HG03439 (cell line): ENCODE measurements around the gene KLK4.

Source experiments
- ATAC-seq: cut with Tn5 transposase; IDR thresholded peaks from one replicate; pipeline ENCODE4 v1.9.1; 2021; ENCODE audit warnings: mild to moderate bottlenecking, moderate library complexity; ENCODE audit not compliant: unreplicated experiment

KLK4 gene, protein sequence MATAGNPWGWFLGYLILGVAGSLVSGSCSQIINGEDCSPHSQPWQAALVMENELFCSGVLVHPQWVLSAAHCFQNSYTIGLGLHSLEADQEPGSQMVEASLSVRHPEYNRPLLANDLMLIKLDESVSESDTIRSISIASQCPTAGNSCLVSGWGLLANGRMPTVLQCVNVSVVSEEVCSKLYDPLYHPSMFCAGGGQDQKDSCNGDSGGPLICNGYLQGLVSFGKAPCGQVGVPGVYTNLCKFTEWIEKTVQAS

DNA sequence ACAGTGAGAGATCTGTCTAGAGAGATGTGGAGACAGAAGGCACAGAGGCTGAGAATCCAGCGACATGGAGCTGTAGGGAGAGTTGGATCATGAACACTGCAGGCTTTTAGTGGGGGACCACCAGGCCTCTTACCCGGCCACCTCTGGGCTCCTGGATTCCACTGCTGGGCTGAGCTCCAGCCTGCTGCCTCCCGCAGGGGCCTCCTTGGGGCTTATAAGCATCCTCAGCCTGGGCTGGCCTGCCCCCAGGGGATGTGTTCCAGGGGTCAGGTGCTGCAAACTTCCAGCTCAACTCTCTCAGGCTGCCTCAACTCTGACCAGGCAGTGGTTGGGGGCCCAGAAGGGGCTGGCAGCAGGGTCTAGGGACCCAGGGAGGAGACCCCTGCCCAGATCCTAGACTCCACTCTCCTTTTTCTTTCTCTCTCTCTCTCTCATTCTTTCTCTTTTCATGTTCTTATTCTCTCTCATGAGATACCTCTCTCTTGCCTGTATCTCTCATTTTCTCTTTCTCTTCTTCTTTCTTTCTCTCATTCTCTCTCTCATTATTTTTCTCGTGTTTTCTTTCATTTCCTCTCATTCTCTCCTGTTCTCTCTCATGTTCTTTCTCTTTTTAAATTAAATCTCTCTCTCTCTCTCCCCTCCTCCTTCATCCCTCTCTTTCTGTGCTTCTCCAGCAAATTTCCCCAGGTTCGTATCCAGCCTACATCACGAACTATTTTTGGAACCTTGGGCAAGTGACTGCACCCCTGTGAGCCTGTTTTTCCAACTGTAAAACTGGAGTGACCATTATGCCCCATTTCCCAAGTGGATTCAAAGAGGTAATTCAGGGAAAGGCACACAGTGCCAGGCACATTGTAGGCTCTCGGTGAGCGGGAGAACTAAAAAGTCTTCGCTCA, at the start of gene KLK4:
KLK4 (minus strand) TSS at position 190 of the 896 bp plus-strand sequence. CDS start 657 bp downstream, outside the sequence.
- ATAC-seq, result no peak

DNA sequence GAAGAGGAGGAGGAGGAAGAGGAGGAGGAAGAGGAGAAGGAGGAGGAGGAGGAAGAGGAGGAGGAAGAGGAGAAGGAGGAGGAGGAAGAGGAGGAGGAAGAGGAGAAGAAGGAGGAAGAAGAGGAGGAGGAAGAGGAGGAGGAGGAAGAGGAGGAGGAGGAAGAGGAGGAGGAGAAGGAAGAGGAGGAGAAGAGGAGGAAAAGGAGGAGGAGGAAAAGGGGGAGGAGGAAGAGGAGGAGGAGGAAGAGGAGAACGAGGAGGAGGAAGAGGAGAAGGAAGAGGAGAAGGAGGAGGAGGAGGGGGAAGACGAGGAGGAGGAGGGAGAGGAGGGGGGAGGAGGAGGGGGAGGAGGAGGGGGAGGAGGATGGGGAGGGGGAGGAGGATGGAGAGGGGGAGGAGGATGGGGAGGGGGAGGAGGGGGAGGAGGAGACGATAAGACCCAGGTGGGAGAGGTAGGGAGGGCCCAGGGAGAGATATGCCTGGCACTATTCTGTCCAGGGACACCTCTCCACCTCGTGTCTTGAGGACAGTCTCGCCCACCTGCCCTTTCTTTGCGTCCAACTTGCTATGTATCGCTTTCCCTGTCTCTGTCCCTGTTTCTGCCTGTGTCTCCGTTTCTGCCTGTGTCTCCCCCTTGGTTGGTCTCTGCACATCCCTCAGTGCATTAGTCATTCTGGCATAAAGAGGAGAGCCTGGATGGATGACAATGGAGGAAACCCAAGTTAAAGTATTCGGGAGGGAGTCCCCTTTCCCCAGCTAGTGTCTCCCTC, 48.7 kb upstream of the KLK4 start:
- ATAC-seq, result no peak

DNA sequence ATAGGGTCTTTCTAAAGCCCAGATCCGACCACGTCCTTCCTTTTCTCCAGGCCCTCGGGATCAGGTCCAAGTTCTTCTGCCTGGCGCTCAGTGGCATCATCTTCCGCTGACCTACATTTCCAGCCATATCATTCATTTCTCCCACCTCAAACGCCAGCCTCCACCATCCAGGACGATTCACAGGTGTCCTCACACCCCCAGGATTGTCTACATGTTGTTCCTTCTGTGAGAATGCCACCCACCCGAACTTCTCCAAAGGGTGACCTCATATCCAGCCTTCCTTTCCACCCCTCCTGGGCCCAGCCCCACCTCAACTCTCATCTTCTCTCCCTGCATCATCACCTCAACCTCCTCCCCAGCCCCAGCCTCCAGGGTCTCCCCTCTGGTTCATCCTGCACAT, 46.4 kb upstream of the KLK4 start:
- ATAC-seq, result no peak

DNA sequence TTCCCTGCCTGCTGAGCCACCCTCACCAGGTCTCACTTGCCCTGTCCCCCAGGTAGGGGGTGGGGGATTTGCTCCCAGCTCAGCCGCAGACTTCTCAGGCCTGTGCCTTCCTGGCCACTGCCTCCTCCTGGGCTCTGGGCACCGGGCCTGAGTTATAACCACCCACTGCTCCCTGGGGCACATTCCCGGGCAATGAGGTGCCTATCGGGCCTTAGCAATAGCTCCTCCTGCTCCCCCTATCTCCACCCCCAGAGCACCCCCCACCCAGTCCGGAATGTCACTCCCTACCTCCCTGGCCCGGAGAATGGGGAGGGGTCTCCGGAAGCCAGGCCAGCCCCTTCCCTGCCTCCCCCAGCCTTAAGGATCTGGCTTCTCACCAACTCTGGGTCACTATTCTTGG, 41.7 kb upstream of the KLK4 start, which contains the start of gene KLK5:
KLK5 (minus strand) TSS at position 129 of the 400 bp plus-strand sequence. CDS start 381 bp downstream, outside the sequence.
- ATAC-seq, result no peak

DNA sequence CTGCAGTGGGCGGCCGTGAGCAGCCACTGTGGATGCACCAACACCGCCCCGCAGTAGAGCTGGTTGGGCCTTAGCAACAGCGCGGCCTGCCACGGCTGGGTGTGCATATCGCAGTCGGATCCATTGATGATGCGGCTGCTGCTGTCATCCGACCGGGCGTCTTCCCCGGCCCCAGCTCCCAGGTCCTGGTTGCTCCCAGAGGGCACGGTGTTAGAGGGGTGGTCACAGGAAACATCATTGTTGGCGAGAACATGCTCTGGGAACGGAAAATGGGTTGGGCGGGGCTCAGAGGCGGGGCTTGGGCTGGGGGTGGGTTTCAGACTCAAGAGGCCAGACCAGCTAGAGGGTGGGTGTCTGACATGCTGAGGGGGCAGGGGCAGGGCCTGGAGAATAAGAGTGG, 38.7 kb upstream of the KLK4 start:
- ATAC-seq, result no peak

DNA sequence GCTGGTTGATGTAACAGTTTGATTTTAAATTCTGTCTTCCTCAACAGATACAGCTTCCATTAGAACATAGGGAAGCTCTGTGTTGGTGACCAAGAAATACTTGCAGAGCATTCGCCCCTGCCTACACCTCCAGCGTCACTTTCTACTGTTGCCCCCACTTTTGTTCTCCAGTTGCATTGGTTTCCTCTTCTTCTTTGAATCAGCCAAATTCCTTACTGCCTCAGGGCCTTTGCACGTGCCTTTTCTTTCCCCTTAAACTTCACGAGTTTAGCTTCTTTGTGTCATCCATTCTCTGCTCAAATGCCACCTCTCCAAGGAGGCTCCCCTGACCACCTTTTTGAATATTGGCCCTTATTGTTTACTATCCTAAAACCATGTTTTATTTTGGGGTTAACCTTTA, 35.9 kb upstream of the KLK4 start:
- no peak for ATAC-seq

DNA sequence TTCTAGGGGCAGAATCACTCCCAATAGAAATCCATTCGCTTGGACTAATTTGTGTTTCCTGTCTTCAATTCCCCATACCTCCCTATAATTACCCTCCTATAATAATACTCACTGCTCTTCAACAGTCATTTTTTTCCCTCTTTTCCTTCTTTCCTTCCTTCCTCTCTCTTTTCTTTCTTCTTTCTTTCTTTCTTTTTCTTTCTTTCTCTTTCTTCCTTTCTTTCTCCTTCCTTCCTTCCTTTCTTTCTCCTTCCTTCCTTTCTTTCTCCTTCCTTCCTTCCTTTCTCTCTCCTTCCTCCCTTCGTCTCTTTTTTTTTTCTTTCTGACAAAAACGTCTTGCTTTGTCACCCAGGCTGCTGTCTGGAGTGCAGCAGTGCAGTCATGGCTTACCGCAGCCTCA, 33.6 kb upstream of the KLK4 start:
- ATAC-seq, result no peak

DNA sequence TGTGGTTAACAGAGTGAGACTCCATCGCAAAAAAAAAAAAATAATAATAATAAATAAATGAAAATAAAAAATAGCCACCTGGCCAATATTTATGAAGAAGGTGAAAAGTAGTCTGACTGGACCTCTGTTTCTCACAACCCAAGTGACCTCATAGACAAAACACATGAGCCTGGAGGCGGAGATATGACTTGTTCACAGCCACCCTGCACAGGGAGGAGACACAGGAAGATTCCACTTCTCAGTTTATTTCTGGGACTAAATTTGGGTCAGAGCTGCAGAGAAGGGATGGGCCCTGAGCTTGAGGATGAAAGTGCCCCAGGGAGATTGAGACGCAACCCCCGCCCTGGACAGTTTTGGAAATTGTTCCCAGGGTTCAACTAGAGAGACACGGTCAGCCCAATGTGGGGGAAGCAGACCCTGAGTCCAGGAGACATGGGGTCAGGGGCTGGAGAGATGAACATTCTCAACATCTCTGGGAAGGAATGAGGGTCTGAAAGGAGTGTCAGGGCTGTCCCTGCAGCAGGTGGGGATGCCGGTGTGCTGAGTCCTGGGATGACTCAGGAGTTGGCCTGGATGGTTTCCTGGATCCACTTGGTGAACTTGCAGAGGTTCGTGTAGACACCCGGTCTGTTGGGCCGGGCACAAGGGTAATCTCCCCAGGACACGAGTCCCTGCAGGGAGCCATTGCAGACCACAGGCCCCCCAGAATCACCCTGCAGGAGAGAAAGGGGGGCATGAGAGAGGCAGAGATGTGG, 32.1 kb upstream of the KLK4 start:
- ATAC-seq, result no peak

DNA sequence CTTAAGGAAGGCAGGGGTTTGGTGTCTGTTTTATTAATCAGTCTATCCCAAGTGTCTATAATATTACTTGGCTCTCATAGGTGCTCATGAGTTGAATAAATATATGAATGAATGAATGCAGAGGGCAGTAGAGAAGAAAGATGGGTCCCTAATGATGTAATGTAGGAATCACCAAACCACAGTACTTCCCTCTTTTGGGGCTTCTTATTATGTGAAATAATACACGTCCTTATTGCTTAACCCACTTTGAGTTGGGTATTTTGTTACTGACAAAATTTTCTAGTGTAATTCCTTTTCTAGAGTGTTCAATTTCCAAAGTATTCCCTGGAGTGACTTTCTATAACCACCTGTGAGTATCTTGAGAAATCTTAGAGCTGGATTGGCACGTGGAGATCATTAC, 28.4 kb upstream of the KLK4 start:
- no peak for ATAC-seq

DNA sequence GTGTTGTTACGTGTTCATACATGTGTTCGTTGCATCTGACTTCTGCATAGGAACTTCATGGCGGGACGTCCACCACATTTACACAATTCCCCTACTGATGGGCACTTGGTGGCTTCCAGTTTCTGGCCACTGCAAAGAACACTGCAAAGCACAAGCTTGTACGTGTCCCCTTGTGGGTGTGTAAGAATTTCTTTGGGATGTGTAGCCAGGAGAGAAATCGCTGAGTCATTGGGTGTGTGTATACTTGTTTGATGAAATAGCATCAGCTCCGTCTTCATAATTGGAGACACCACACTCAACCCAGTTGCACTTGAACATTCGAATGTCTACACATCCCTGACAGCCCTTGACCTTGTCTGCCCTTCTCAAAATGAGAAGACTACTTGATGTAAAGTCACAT, 22.4 kb upstream of the KLK4 start:
- ATAC-seq, result no peak

DNA sequence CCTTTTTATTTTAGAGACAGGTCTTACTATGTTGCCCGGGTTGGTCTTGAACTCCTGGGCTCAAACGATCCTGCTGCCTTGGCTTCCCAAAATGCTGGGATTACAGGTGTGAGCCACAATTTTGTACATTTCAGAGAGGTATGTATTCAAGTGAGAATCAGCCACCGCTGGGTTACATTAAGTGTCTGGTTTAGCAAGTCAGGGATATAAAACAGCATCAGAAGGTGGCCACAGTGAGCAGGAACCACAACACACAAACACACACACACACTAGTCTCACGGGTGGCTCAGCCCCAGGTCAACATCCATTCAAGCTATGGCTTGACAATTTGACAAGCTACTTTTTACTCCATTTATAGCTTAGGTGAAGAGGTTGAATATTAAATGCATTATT, 21.5 kb upstream of the KLK4 start:
- no peak for ATAC-seq

DNA sequence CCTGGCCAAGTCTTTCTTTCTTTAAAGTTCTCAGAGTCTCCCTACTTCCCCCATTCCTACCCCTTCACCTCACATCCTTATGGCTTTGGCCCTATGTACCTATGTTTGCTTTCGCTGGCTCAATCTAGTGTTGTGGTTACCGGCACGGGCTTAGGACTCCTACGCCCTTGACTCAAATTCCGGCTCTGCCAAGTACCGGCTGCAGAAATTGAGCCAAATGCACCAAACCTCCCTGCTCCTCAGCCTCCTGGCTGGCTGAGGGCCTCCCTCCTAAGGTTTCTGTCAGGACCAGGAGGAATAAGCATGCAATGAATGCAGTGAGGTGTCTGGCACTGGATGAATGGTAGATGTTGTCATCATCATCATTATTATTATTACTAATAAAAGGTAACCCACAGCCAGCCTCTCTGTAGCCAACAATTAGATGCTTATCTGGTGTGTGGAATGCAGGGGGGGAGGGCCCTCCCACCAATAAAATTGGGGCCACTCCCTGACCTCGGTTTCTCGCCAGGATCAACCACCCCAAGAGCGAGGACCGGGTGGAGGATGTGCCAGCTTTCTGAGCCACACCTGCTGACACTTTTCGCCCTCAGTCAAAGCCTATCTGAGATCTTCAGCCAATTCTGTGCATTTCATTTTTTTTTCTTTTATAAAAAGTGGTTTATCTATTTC, 21.0 kb upstream of the KLK4 start:
- ATAC-seq, result no peak

DNA sequence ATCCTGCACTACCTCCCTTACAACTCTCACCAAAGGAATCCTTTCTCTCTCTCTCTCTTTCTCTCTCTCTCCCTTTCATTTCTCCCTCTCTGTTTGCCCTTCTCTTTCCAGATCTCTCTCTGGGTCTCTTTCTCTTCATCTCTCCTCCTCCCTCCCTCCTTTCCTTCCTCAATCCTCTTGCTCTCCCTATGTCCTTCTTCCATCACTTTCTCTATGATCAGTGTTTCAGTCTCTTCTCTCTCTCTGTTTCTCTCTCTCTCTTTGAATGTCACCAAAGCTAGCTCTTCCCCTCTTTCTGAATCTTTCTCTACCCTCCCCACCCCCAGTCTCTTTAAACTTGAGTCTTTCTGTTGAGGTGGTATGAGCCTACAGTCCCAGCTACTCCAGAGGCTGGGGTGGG, 19.8 kb upstream of the KLK4 start:
- no peak for ATAC-seq

DNA sequence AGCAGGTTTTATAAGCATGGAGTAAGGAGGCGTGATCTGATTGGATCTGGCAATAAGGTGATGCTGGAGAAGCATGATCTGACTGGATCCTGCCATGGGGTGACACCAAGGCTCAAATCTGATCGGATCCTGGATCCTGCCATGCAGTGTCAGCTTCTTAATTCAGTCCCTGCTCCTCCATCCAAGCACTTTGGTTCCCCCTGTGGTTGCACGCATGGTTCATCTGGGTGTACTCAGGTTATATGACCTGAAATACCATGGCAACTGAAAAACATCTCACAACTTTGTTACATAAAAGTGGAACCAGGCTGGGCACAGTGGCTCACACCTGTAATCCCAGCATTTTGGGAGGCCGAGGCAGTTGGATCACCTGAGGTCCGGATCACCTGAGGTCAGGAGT, 17.6 kb upstream of the KLK4 start:
- no peak for ATAC-seq

DNA sequence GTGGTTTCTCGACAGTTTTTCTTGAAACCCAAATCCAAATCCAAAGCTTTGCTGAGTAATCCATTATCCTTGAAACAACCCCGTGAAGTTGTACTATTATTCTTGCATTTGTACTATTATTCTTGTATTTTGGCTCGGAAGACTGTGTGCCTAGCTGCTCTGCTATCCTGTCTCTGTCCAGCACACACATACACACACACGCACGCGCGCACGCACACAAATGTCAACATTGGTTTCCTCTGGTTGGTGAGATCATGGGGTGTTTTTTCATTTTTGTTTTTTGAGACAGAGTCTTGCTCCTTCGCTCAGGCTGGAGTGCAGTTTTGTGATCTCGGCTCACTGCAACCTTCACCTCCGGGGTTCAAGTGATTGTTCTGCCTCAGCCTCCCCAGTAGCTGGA, 14.9 kb upstream of the KLK4 start:
- no peak for ATAC-seq

DNA sequence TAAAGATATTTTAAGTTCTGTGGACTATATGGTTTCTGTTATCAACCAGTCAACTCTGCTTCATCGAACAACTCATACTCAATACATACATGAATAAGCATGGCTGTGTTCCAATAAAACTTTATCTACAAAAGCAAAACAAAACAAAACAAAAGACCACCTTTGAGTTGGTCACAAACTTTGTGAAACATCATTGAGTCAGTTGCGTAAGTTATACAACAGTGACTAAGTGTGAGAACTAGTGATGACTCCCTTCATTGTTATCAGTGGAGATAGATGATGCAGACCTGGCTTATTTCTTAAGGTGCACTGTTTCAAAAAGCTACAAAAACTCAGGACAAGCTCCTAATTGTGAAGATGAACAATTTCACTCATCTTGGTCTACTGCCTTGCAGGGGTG, 14.5 kb upstream of the KLK4 start:
- ATAC-seq, result no peak

DNA sequence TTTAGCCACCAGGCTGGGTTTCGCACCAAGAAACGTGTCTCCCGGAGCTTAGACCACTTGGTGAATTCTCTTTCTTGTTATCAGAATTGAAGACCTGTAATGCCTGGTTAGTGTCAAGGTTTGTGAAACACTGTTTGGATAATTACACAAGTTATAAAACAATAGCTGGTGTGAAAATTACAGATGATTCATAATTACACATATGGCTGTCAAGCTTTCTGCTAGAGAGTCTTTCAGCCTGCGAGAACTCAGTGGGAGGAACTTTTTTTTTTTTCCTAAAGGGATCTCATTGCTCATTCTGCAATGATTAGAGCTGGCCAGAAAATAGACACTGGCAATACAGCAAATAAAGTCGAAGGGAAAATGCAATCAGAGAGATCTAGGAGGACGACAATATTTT, 13.4 kb upstream of the KLK4 start:
- ATAC-seq, result no peak

DNA sequence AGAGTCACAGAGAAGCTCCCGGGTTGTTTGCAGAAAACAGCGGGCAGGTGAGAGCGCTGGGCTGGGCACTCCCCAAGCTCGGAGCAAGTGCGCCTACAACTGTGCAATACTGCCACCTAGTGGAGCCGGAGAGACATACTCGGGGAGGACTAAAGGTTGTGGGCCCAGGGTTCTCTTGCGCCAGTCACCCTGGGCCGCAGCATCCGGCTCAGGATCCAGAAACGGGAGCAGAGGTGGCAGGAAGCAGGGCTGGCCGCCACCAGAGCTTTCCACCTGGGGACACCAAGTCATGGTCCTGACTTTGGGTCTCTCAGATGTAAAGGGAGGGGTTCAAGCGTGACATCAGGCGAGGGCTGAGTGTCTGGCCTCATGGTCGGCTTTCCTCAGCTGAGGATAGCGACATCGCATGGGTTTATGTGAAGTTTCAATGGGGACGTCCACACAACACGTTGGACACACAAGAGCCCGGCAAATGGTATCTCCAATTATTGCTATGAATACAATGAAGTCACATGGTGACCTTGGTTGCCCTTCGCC, 11.2 kb upstream of the KLK4 start:
- peak; percentile 67 for ATAC-seq

DNA sequence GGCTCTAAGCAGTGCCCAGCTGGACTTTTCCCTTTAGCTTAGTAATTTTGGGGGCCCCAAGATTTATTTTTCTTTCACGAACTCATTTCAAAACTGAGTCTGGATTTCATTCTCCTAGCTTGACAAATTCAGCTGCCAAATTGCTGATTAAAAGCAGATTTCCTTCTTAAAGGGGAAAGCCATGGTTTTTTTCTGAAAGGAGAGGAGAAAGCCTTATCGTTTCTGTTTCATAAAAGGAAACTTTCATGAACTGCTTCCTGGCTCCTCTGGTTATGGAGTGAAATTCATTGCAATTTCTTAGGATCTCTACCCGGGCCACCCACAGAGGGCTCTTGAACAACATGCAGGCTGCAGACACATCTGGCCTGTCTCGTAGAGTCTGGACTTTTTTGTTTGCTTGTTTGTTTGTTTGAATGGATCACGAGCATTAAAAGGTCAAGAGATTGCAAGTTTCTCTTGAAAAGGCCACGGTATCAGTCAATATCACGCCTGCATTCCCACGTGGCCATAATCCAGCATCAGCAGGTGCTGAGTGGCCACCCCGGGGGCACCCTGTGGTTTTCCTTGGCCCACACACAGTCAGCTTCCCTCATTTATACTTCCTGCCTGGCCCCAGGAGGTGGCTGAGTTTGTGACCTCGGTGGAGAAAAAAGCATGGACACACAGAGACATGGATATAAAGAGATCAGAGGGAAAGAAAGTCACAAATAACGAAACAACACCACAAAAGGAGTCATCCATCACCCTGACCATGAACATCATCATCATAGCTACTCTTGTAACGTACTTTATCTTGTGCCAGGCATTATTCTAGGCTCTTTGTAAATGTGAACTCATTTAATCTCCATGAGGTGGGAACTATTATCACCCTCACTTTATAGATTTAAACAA, 10.5 kb upstream of the KLK4 start:
- peak; percentile 19 for ATAC-seq
